ENCODE results near the gene JAKMIP1.
"Not testable (repeated sequence)": the region's sequence is repeated elsewhere in the genome, so short reads cannot be mapped to it uniquely, and the experiment has no call there.

Gene JAKMIP1

DNA sequence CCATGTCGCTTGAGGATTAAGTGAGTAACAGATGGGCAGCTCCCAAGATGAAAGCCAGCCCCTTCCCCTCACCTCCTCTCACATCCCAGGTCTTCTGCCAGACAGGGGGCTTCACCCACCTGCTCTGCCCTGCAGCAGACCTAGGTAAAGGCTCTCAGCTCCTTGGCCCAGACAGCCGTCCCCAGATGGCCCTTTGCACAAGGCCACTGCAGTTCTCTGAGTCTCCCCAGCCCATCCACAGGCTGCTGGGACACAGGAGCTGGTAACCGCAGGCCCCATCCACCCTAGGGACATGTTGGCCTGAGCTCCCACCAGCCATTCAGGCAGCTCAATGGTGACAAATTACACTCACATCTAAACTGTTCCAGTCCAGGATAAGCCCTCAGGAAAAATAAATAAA is 197.4 kb downstream of the JAKMIP1 start:
- no peak for DNase-seq

- no peak for DNase-seq
Measured at GRCh38 chr4:6002492-6002833, 197.9 kb downstream of the JAKMIP1 start.

GRCh38 chr4:6001680-6002491 is 198.5 kb downstream of the JAKMIP1 start:
- DNase-seq, result no peak

DNA sequence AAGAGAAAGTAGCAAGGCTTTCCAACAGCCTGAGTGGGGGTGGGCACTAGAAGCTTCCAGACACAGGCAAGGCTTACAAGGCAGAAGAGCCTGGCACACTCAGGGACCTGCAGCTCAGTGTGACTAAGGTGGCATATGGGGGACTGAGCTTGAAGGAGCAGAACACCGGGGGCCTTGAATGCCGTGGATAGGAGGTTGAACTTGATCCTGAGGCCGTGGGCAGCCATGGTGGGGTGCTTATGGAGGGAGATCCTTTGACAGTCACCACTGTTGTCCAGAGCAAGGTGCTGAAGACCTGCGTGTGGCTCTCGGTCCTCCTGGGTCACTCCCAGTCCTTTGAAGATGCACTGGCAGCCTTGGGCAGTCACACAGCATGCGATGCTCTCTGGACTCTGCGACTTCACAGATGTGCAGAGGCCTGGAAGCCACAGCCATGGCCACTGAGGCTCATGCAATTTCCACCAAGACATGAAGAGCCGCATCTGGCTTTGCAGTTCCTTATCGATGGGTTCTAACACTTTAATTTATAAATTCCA is 200.5 kb downstream of the JAKMIP1 start:
- no peak for DNase-seq

DNA sequence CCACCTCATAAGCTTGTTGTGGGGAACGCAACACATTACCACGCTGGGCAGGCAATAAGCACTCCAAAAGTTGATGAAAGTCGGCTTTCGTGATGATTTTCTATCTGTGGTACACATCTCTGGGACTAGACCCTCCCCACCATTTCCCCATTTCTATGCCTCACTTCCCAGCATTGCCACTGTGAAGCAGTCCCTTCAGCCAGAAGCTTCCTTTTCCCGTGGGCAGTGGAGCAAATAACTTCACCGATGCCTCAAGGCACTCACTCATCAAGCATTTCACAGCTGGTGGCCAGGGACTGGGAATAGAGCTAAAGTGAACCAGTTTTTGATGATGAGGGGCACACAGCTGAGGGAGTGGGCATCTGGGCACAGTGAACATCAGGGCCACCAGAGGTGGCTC is 201.0 kb downstream of the JAKMIP1 start:
- no peak for DNase-seq

DNA sequence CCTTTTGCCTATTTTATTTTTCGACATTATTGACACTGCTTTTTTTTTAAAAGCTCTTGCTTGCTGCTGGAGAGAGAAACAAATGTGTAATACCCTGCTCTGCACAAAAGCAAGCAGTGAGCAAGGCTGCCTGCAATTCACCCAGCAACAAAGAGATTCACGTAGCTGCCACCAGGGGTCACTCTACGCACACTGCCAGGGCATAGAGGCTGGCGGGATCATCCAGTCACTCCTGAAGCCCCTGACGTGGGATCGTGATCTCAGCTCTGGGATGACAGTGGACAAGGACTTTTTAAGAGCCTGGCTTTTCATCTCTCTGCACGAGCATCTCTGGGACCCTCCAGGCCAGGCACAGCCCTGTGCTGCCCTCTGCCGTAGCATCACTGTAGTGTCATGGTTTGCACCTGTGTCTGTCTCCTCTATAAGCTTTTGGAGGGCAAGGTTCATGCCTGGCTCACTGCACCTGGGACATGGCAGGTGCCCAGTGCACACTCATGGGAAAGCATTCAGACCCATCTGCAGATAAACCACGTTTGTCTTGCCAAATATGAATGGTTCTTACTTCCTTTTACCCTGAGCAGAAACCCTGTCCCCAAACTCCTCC is 201.9 kb downstream of the JAKMIP1 start:
- peak; percentile 36 for DNase-seq

DNA sequence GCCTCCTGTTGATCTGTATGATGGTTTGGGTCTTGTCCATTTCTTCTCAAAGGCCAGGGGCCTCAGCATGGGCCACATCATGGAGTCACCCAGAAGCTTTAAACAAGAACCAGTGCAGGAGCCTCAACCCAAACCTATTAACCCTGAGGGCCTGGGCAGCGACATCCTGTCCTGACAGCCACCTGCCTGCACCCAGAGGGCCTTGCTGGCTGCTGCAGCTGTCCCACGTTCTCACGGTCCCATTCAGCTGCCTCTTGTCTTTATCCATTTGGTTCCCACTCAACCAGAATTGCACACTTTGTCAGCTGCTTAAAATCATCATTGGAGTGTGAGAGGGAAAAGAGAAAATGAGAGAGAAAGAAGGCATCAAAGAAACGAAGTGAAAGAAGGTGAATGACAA is 203.7 kb downstream of the JAKMIP1 start:
- DNase-seq, result no peak

- DNase-seq, result no peak
Measured at GRCh38 chr4:5995901-5996623, 204.3 kb downstream of the JAKMIP1 start.

DNA sequence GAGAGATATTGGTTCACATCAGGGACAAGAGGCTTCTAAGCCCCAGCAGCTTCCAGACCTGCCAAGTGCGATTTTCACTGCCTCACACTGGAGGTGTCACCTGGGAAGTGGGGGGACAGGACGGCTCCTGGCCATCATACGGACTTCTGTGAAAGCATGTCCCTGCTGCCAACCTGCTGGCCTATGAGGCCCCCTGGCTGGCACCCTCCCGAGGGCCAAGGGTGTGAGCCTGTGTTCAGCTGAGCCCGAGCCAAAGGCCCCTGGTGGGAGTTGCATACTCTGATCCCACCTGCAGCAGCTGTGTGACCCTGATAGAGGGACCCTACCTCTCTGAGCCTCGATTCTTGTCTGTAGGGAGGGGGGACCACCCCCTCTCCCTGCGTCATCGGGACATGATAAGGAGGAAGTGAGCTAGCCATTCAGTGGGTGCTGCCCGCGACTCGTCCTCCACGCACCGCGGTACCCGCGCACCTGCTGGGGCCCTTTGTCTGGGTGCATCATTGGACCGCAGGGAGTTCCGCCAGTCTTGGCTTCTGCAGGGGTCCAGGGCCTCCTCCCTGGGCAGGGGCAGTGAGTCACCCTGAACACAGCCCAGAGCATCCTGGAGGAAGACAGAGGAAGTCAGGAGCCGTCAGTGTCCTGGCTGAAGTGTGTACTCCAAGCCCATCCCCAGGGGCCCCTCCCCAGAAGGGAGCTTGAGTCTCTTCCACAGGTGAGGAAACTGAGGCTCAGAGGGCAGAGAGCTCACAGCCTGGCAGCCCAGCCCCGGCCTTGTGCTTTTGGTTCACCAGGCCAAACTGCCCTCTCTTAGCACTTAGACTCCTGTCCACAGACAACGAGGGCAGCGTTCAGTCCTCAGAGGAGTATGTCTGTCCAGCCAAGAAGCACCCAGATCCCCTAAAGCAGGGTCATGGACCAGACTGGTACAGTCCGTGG is 206.2 kb downstream of the JAKMIP1 start:
- DNase-seq, result no peak

DNA sequence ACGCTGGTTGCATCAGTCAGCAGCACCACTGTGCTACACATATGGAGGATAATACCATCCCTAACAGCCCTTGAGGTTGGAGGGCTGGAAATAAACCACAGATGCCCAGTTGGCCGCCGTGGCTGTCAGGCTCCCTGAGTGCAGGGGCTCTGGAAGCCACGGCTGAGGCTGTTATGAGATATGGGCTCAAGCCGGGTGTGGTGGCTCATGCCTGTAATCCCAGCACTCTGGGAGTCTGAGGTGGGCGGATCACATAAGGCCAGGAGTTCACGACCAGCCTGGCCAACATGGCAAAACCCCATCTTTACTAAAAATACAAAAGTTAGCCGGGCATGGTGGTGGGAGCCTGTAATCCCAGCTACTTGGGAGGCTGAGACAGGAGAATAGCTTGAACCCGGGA is 207.0 kb downstream of the JAKMIP1 start:
- DNase-seq, result not testable (repeated sequence)

DNA sequence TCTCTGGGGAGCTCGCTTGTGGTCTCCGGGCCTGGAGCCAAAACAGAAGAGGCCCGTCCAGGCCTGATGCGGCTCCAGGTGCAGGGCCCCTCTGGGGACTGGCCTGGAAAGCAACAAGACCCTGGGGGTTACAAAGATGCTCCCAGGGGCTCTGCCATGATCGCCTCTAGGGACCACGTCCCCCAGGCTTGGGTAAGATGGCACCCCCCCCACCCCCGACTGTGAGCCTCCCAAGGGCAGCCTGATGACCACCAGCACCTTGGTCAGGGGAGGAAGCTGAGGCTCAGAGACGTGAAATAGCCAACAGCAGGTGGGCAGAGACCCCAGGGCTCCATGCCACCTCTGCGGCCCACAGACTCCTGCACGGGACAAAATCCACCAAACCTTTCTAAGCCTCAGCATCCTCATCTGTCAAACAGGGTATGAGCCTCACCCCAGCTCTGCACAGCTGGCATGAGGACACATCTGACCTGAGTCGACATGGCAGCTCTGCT is 207.5 kb downstream of the JAKMIP1 start:
- DNase-seq, result no peak

DNA sequence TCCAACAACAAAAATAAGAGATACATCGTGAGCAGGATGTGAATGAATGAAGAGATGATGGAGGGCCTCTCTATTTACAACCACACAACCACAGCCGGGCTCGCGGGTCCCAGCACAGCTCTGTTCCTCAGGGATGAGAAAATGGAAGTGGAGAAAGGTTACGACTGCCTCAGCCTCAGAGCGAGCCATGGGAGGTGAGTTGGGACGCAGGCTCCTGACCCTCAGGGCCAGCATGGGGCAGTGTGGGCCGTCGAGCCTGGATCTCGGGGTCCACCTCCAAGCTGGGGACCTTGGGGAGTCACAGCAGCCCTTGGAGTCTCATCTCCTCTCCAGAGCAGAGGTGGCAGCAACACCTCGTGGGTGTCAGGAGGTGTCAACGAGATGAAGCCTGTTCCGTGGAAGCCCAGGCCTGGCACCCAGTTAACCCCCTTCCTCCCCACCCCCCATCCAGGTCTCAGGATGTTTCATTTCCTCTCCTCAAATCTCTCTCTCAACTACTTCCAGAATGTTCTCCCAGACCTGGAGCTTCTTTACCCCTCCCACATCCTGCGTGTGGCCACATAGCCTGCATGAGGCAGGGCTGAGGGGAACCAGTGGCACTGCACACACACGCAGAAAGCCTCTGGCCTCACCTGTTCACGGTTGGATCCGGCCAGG is 208.1 kb downstream of the JAKMIP1 start:
- no peak for DNase-seq

GRCh38 chr4:5991405-5991804 is 208.9 kb downstream of the JAKMIP1 start:
- DNase-seq, result no peak

DNA sequence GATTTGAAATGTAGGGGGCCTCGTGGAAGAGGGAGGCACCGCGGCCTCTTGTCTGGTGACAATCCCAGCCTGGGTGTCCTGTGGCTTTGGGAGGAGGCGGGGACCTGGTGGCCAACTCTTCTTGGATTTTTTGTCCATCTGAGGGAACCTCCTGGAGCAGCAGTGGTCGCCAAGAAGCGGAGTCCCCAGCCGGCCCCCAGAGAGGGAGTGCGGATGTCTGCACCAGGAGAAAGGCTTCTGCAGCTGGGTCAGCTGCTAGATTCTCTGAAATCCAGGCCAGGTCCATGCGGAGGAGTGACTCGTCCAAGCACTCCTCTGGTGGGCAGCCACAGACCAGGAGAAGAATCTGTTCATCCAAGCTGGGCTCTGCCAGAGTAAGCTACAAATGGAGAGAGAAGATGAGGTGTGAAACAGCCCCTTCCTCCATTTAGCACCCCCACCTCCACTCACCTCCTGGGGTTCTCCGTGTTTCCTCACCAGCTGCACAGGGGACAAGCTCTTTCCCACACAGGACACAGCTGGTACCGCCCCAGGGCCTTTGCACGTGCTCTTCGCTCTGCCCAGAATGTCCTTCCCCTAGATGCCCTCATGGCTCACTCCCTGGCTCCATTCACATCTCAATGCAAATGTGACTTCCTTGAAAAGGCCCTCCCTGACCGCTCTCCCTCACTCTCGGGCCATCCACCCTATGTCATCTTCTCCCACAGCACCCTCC is 209.7 kb downstream of the JAKMIP1 start:
- no peak for DNase-seq

DNA sequence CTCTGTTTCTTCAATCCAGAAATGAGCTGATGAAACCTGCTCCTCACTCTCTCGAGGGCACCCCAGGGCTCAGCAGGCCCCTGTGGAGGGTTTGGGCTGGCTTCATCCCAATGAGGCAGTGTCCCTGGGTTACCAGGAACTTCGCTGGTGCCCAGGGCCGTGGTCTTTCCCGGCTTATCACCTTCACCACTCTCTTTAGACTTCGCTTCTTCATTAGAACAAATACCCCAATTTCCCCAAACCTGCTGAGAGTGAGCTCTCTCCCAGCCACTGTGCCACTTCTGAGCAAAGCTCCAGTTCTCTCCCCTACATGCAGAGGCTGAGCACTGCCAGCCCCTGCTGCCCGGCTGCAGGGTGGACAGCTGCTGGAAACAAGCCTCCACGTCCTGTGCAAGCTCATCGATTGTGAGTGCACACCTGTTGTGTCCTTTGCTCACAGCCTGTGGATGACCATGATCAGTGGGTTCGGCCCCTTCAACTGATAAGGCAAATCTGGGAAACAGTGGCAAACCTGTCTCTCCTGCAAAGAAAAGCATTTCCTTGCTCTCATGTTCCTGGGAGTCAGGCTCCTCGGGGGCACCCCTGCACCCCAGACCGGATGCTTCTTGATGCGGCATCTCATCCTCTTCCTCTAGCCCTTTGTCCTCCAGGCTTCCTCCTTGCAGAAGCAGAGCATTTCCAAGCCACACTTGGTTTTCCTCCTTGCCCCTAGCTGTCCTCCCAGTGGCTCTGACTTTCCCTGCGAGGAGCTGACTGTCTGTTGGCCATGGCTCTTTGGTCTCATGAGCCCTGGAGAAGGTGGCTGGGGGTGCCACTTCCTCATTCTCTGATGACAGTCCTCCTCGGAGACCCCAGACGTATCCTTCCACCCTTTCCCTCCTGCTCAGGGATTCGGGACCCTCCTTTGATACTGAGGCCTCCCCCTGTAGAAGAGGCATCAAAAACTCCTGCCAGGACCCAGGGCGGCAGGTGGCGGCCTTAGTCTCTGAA is 210.8 kb downstream of the JAKMIP1 start:
- DNase-seq, result no peak

DNA sequence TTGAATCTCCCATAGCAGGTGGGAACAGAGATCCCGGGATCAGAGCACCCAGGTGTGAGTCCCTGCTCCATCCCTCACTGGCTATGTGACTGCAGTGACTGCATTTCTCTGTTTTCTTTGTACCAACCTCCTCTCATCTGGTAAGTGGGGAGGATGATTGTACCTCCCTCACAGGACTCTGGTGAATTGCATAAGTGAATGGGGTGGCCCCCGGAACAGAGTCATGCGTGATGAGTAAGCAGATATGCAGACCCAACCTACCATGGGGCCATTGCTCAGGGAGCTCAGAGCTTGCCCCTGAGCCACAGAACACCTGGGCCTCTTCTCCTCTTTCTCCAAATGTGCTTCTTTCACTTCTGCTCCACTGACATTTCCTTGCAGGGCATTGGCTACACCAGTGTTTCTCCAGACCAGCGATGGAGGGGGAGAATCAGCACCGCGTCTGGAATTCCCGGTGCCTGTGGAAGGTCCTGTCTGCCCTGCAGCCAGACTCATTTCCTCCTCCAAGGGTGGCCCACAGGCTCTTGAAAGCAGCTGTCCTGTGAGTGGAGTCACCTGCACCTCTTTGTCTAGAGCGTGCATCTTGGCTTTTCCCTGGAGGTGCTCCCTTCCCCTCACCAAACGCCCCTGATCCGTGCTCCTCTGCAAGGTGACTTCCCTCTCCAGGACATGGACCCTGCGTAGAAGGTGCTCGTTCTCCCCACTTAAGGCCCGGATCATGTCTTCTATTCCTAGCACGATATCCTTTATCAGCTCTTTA is 212.1 kb downstream of the JAKMIP1 start:
- no peak for DNase-seq

- no peak for DNase-seq
Measured at GRCh38 chr4:5984843-5985242, 215.5 kb downstream of the JAKMIP1 start.

GRCh38 chr4:5982156-5982973 is 218.0 kb downstream of the JAKMIP1 start:
- DNase-seq, result no peak
